Measurements from ENCODE around the gene LRP1B. TPM values are rescaled to one million over a fixed set of nuclear protein-coding genes. Genes with fewer than 3 reads are reported as not detected.
A peak's percentile ranks its signal among the peaks of the same experiment; 100 is the strongest.

Gene LRP1B
- total and polyA plus RNA-seq, 2 donors (not counting 1 experiment from before 2014, with no cell fraction given) = under 0.01 to 0.01 TPM

DNA sequence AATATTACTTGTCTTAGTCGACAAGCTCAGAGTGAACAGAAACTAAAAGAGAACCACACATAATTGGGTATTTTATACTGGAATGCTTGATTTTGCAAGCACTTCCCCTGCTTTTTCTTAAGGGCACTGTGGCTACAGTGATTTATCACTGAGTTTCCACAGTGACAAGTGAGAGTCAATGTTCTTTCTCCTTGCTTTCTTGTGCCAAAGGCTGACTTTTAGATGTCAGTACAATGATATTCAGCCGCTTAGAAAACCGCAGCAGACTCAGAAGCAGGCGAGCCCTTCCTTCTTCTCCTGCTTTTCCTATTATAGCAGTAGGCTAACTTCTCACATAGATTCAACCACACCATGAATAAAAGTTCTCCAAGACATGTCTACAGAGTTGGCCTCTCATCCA, 1747.0 kb downstream of the LRP1B start:
- Histone ChIP-seq H3K4me1 (ENCODE audit: control insufficient read depth, extremely low read depth, insufficient read depth, low read length) (no peaks in the 10 kb centered on the region), H3K4me2 (ENCODE audit: extremely low read depth, insufficient read depth, low read length) (no peak overlapping the region), H3K4me3 (replicated peaks in 1 of 4; ENCODE audit: control extremely low read depth in 1 of 4, insufficient read depth in 1 of 4, low read depth in 3 of 4, low read length in 4 of 4) (no peak overlapping the region), H3K27ac (ENCODE audit: insufficient read depth, low read length) (no peak overlapping the region), H3K36me3 (ENCODE audit: control insufficient read depth, insufficient read depth, low read length) (no peaks in the 10 kb centered on the region), H4K20me1 (ENCODE audit: control insufficient read depth, extremely low read depth, insufficient read depth, low read length) (no peaks in the 10 kb centered on the region), H3K9me3 (ENCODE audit: control insufficient read depth, insufficient read depth, low read depth, low read length) (no peaks in the 10 kb centered on the region), H2AFZ (ENCODE audit: low read length) (no peak overlapping the region), H3K9ac (ENCODE audit: insufficient read depth, low read length) (no peak overlapping the region), H3K79me2 (ENCODE audit: control insufficient read depth, insufficient read depth, low read length) (no peaks in the 10 kb centered on the region), H3K27me3 (ENCODE audit: control insufficient read depth, insufficient read depth, low read length) (no peaks in the 10 kb centered on the region)
- TF ChIP-seq EZH2 (IDR thresholded peaks at IDR 0.05; ENCODE audit: low read length, missing control alignments) = no peak
- TF ChIP-seq, protein P1, sequence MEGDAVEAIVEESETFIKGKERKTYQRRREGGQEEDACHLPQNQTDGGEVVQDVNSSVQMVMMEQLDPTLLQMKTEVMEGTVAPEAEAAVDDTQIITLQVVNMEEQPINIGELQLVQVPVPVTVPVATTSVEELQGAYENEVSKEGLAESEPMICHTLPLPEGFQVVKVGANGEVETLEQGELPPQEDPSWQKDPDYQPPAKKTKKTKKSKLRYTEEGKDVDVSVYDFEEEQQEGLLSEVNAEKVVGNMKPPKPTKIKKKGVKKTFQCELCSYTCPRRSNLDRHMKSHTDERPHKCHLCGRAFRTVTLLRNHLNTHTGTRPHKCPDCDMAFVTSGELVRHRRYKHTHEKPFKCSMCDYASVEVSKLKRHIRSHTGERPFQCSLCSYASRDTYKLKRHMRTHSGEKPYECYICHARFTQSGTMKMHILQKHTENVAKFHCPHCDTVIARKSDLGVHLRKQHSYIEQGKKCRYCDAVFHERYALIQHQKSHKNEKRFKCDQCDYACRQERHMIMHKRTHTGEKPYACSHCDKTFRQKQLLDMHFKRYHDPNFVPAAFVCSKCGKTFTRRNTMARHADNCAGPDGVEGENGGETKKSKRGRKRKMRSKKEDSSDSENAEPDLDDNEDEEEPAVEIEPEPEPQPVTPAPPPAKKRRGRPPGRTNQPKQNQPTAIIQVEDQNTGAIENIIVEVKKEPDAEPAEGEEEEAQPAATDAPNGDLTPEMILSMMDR (conservative IDR thresholded peaks at IDR 0.05 in 1 of 2, IDR thresholded peaks at IDR 0.05 in 1 of 2; ENCODE audit: low read depth in 1 of 2, low read length in 2 of 2) = no peak
- peak; percentile 14 to 58 for DNase-seq (ENCODE audit: low read depth in 2 of 2)

DNA sequence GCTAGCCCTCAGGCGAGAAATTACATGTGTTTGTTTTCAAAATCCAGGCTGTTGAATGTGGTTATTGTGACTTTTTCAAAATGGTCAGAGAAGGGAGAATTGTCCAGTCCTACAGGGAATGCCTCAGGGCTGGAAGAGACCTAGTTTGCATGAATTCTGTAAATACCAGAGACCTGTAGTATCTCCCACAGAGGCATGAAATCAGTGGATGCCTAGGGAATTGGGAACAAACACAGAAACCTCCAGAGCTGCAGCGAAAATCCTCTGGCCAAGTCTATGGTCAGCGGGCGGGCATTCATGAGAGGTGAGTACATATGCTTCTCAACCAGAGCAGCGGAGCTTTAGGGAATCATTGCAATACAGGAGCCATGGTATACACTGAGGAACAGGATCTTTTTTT, 1754.1 kb downstream of the LRP1B start:
- Histone ChIP-seq H3K36me3 (ENCODE audit: control insufficient read depth, insufficient read depth, low read length) (no peaks in the 10 kb centered on the region), H2AFZ (ENCODE audit: low read length) (no peak overlapping the region), H4K20me1 (ENCODE audit: control insufficient read depth, extremely low read depth, insufficient read depth, low read length) (no peaks in the 10 kb centered on the region), H3K27me3 (ENCODE audit: control insufficient read depth, insufficient read depth, low read length) (no peaks in the 10 kb centered on the region), H3K9ac (ENCODE audit: insufficient read depth, low read length) (no peak overlapping the region), H3K27ac (ENCODE audit: insufficient read depth, low read length) (no peak overlapping the region), H3K9me3 (ENCODE audit: control insufficient read depth, insufficient read depth, low read depth, low read length) (no peaks in the 10 kb centered on the region), H3K4me3 (replicated peaks in 1 of 4; ENCODE audit: control extremely low read depth in 1 of 4, insufficient read depth in 1 of 4, low read depth in 3 of 4, low read length in 4 of 4) (no peak overlapping the region), H3K79me2 (ENCODE audit: control insufficient read depth, insufficient read depth, low read length) (no peaks in the 10 kb centered on the region), H3K4me1 (ENCODE audit: control insufficient read depth, extremely low read depth, insufficient read depth, low read length) (no peaks in the 10 kb centered on the region), H3K4me2 (ENCODE audit: extremely low read depth, insufficient read depth, low read length) (no peak overlapping the region)
- TF ChIP-seq, protein P1 (conservative IDR thresholded peaks at IDR 0.05 in 1 of 2, IDR thresholded peaks at IDR 0.05 in 1 of 2; ENCODE audit: low read depth in 1 of 2, low read length in 2 of 2) = no peak
- TF ChIP-seq EZH2 (IDR thresholded peaks at IDR 0.05; ENCODE audit: low read length, missing control alignments) = no peak
- peak in 1 of 2 donors; percentile 13 for DNase-seq (ENCODE audit: low read depth in 2 of 2)

GRCh38 chr2:140363131-140363530, 1767.7 kb downstream of the LRP1B start:
- Histone ChIP-seq H3K36me3 (ENCODE audit: control insufficient read depth, insufficient read depth, low read length) (no peaks in the 10 kb centered on the region), H3K9ac (ENCODE audit: insufficient read depth, low read length) (no peak overlapping the region), H4K20me1 (ENCODE audit: control insufficient read depth, extremely low read depth, insufficient read depth, low read length) (no peaks in the 10 kb centered on the region), H2AFZ (ENCODE audit: low read length) (no peak overlapping the region), H3K79me2 (ENCODE audit: control insufficient read depth, insufficient read depth, low read length) (no peaks in the 10 kb centered on the region), H3K9me3 (ENCODE audit: control insufficient read depth, insufficient read depth, low read depth, low read length) (no peaks in the 10 kb centered on the region), H3K4me2 (ENCODE audit: extremely low read depth, insufficient read depth, low read length) (no peak overlapping the region), H3K27me3 (ENCODE audit: control insufficient read depth, insufficient read depth, low read length) (no peaks in the 10 kb centered on the region), H3K4me1 (ENCODE audit: control insufficient read depth, extremely low read depth, insufficient read depth, low read length) (no peaks in the 10 kb centered on the region), H3K4me3 (replicated peaks in 1 of 4; ENCODE audit: control extremely low read depth in 1 of 4, insufficient read depth in 1 of 4, low read depth in 3 of 4, low read length in 4 of 4) (no peak overlapping the region), H3K27ac (ENCODE audit: insufficient read depth, low read length) (no peak overlapping the region)
- no peak for DNase-seq (ENCODE audit: low read depth in 2 of 2)
- TF ChIP-seq EZH2 (IDR thresholded peaks at IDR 0.05; ENCODE audit: low read length, missing control alignments) = no peak
- TF ChIP-seq, protein P1 (conservative IDR thresholded peaks at IDR 0.05 in 1 of 2, IDR thresholded peaks at IDR 0.05 in 1 of 2; ENCODE audit: low read depth in 1 of 2, low read length in 2 of 2) = no peak

Data from fibroblast of lung (primary cell).